ENCODE data around the gene STAG1. TPM values are rescaled to one million over a fixed set of nuclear protein-coding genes. Genes with fewer than 3 reads are reported as not detected.
"Not testable (repeated sequence)": the region's sequence is repeated elsewhere in the genome, so short reads cannot be mapped to it uniquely, and the experiment has no call there.

Gene STAG1
- total RNA-seq, 4 donors from 2014 or later: 48.6 to 71.2 (median 58.2) TPM

GRCh38 chr3:136532766-136533165 is 219.4 kb downstream of the STAG1 start:
- H3K4me1 ChIP-seq: no peaks in the 10 kb centered on the region
- no peak for TF ChIP-seq POLR2A (IDR thresholded peaks at IDR 0.05)
- no peak for TF ChIP-seq EP300 (IDR thresholded peaks at IDR 0.05)
- TF ChIP-seq CTCF (IDR thresholded peaks at IDR 0.05): no peak
- H3K4me3 ChIP-seq: no peak overlapping the region
- H3K27me3 ChIP-seq: no peaks in the 10 kb centered on the region
- H3K9me3 ChIP-seq: peaks cover 0 to 26% (median 5%) of the 10 kb centered on the region in 4 donors
- peaks cover 0 to 50% (median 0%) of the 10 kb centered on the region in 3 donors for H3K36me3 ChIP-seq
- WGBS, 2 donors: 98% methylated on average over 1 of the region's 1 CpG
- H3K27ac ChIP-seq: no peak overlapping the region
- DNase-seq (ENCODE audit: low spot score in 2 of 2): no peak

GRCh38 chr3:136518102-136518501 is 234.1 kb downstream of the STAG1 start:
- 87 to 91% methylated on average over 2 of the region's 2 CpGs for WGBS, 2 donors
- H3K4me1 ChIP-seq: peaks cover 0 to 15% (median 0%) of the 10 kb centered on the region in 4 donors
- peaks cover 0 to 9% (median 0%) of the 10 kb centered on the region in 3 donors for H3K36me3 ChIP-seq
- TF ChIP-seq CTCF (IDR thresholded peaks at IDR 0.05) (no peak), EP300 (IDR thresholded peaks at IDR 0.05) (no peak), POLR2A (IDR thresholded peaks at IDR 0.05) (no peak)
- H3K27me3 ChIP-seq: no peaks in the 10 kb centered on the region
- no peak overlapping the region for H3K4me3 ChIP-seq
- no peaks in the 10 kb centered on the region for H3K9me3 ChIP-seq
- no peak for DNase-seq (ENCODE audit: low spot score in 2 of 2)
- H3K27ac ChIP-seq: no peak overlapping the region

GRCh38 chr3:136516656-136517055 is 235.5 kb downstream of the STAG1 start:
- H3K4me1 ChIP-seq: peaks cover 0 to 26% (median 2%) of the 10 kb centered on the region in 4 donors
- no peak overlapping the region for H3K27ac ChIP-seq
- no peak overlapping the region for H3K4me3 ChIP-seq
- DNase-seq (ENCODE audit: low spot score in 2 of 2): no peak
- H3K9me3 ChIP-seq: no peaks in the 10 kb centered on the region
- H3K36me3 ChIP-seq: peaks cover 0 to 9% (median 0%) of the 10 kb centered on the region in 3 donors
- TF ChIP-seq POLR2A (IDR thresholded peaks at IDR 0.05) (no peak), CTCF (IDR thresholded peaks at IDR 0.05) (no peak), EP300 (IDR thresholded peaks at IDR 0.05) (no peak)
- 49 to 54% methylated on average over 3 of the region's 3 CpGs for WGBS, 2 donors
- H3K27me3 ChIP-seq: no peaks in the 10 kb centered on the region

GRCh38 chr3:136516095-136516494 is 236.1 kb downstream of the STAG1 start:
- H3K9me3 ChIP-seq: no peaks in the 10 kb centered on the region
- WGBS, 2 donors: 94 to 96% methylated on average over 5 of the region's 5 CpGs
- H3K36me3 ChIP-seq: peaks cover 0 to 9% (median 0%) of the 10 kb centered on the region in 3 donors
- no peak overlapping the region for H3K27ac ChIP-seq
- TF ChIP-seq EP300 (IDR thresholded peaks at IDR 0.05) (no peak), CTCF (IDR thresholded peaks at IDR 0.05) (no peak), POLR2A (IDR thresholded peaks at IDR 0.05) (no peak)
- H3K4me1 ChIP-seq: peaks cover 0 to 26% (median 2%) of the 10 kb centered on the region in 4 donors
- H3K27me3 ChIP-seq: no peaks in the 10 kb centered on the region
- DNase-seq (ENCODE audit: low spot score in 2 of 2): no peak
- H3K4me3 ChIP-seq: no peak overlapping the region

DNA sequence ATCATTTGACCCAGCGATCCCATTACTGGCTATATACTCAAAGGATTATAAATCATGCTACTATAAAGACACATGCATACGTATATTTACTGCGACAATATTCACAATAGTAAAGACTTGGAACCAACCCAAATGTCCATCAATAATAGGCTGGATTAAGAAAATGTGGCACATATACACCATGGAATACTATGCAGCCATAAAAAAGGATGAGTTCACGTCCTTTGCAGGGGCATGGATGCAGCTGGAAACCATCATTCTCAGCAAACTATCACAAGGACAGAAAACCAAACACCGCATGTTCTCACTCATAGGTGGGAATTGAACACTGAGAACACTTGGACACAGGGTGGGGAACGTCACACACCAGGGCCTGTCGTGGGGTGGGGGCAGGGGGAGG is 237.6 kb downstream of the STAG1 start:
- peaks cover 0 to 22% (median 2%) of the 10 kb centered on the region in 4 donors for H3K4me1 ChIP-seq
- not testable (repeated sequence) for H3K9me3 ChIP-seq; H3K27ac ChIP-seq; DNase-seq (ENCODE audit: low spot score in 2 of 2); H3K4me3 ChIP-seq; H3K27me3 ChIP-seq; H3K36me3 ChIP-seq
- WGBS, 2 donors: 96% methylated on average over 7 of the region's 7 CpGs

DNA sequence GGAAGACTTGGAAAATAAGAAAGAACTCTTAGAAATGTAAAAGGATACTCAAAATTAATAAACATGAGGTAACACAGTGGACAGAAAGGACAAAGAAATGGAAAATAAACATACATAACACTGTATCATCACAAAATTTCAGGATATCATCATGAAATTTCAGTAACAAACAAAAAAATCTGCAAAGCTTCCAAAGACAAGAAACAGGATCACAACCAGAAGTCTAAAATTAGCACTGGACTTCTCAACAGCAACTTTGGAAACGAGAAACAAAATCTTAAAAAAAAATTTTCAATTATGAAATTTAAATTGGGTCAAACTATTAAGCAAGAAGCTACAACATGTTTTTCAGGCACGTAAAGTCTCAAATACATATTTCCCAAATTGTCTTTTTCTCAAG is 238.8 kb downstream of the STAG1 start:
- Histone ChIP-seq H3K36me3 (peaks cover 0 to 13% (median 0%) of the 10 kb centered on the region in 3 donors), H3K27ac (peak overlapping the region in 2 of 4 donors; percentile 29 to 57), H3K4me3 (no peak overlapping the region), H3K4me1 (peaks cover 0 to 21% (median 2%) of the 10 kb centered on the region in 4 donors), H3K27me3 (no peaks in the 10 kb centered on the region), H3K9me3 (no peaks in the 10 kb centered on the region)
- WGBS, 2 donors: 56 to 59% methylated on average over 2 of the region's 2 CpGs
- no peak for DNase-seq (ENCODE audit: low spot score in 2 of 2)
- TF ChIP-seq POLR2A (IDR thresholded peaks at IDR 0.05) (no peak), CTCF (IDR thresholded peaks at IDR 0.05) (no peak), EP300 (IDR thresholded peaks at IDR 0.05) (no peak)

Measured in tibial nerve (tissue), 4 donors.